Cardiac fibroblast (primary cell): ENCODE results near the gene PAIP2.
"Not testable (repeated sequence)": the region's sequence is repeated elsewhere in the genome, so short reads cannot be mapped to it uniquely, and the experiment has no call there.

Experiments used
- DNase-seq, 2 donors: peaks; one replicate each; pipeline versions ENCODE4 v3.0.0 to v3.0.0-alpha.2; 2010; ENCODE audit warnings: low read depth in 2 of 2
- H3K4me3 ChIP-seq, 2 donors: replicated peaks in 1 of 2; 1 replicate in 1 of 2; 2 replicates in 1 of 2; pipeline ENCODE4 v1.5.1; 2011; ENCODE audit warnings: low read depth in 2 of 2, low read length in 2 of 2, mild to moderate bottlenecking in 2 of 2, moderate library complexity in 1 of 2
- TF ChIP-seq, protein P1 (sequence below): IDR thresholded peaks from one replicate; pipeline ENCODE4 v1.5.1; 2011; ENCODE audit warnings: low read depth, mild to moderate bottlenecking, low read length, inconsistent platforms

Gene PAIP2

DNA sequence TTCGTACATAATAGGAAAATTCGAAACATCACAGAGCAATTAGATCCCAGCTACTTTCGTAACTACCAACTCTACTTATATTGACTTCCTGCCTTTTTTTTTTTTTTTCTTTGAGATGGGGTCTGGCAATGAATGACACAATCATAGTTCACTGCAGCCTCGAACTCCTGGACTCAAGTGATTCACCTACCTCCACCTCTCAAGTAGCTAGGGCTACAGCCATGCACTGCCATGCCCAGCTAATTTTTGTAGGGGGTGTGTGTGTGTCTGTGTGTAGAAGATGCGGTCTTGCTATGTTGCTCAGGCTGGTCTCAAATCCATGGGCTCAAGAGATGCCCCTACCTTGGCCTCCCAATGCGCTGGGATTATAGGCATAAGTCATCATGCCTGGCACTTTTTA is 5.8 kb upstream of the PAIP2 start:
- no peak overlapping the region for H3K4me3 ChIP-seq
- DNase-seq: no peak
- TF ChIP-seq, protein P1, sequence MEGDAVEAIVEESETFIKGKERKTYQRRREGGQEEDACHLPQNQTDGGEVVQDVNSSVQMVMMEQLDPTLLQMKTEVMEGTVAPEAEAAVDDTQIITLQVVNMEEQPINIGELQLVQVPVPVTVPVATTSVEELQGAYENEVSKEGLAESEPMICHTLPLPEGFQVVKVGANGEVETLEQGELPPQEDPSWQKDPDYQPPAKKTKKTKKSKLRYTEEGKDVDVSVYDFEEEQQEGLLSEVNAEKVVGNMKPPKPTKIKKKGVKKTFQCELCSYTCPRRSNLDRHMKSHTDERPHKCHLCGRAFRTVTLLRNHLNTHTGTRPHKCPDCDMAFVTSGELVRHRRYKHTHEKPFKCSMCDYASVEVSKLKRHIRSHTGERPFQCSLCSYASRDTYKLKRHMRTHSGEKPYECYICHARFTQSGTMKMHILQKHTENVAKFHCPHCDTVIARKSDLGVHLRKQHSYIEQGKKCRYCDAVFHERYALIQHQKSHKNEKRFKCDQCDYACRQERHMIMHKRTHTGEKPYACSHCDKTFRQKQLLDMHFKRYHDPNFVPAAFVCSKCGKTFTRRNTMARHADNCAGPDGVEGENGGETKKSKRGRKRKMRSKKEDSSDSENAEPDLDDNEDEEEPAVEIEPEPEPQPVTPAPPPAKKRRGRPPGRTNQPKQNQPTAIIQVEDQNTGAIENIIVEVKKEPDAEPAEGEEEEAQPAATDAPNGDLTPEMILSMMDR: no peak

DNA sequence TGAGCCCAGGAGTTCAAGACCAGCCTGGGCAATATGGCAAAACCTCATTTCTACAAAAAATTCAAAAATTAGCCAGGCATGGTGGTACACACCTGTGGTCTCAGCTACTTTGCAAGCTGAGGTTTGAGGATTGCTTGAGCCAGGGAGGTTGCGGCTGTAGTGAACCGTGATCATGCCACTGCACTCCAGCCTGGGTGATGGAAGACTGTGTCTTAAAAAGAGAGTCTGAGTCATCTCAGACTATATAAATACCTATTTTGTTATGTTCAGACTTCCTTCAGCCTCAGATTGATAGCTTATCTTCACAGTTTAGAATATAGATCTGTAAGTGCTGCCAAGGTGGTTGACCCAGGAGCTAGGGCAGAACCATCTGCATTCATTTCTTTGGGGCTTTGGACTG is 1.6 kb upstream of the PAIP2 start:
- H3K4me3 ChIP-seq: no peak overlapping the region
- no peak for DNase-seq
- TF ChIP-seq, protein P1: no peak

DNA sequence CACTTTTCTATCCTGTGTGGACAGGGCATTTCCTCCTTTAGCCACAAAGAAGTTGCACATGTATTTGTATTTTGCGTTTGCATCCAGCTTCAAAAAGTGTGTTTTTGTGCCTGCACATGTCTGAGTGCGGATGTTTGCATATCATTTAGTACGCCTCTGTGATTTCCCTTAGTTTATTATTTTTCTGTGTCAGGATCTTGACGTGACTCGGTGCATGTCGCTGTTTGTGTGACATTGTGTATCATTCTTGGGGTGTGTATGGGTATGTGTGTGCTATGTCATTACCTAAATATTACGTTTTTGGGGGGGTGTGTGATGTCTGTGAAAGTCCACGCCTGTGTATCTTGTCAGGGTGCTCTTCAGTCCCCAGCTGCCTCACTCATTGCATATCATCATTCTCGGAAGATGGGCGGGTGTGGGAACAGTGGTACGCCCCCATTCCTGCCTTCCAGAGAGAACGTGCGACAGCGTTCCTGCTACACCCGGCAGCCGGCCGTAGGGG is 416 bp upstream of the PAIP2 start:
- DNase-seq: no peak
- peak overlapping the region; percentile 82 to 98 for H3K4me3 ChIP-seq
- TF ChIP-seq, protein P1: no peak

DNA sequence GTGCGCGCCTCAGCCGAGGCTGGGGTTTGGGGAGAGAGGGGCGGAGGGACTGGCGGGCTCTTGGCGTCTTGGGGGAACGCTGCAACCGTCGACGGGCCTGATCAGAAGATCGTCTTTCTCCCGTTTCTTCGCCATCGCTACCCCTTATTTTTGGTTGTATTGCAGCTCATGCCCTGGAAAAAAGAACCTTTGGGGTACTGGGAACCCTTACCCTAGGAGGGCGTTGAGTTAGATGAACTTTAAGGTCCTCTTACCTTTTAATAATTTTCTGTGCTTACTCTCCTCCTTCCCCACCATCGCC is 719 bp downstream of the PAIP2 start:
- TF ChIP-seq, protein P1: no peak
- no peak for DNase-seq
- H3K4me3 ChIP-seq: peak overlapping the region; percentile 82 to 98

DNA sequence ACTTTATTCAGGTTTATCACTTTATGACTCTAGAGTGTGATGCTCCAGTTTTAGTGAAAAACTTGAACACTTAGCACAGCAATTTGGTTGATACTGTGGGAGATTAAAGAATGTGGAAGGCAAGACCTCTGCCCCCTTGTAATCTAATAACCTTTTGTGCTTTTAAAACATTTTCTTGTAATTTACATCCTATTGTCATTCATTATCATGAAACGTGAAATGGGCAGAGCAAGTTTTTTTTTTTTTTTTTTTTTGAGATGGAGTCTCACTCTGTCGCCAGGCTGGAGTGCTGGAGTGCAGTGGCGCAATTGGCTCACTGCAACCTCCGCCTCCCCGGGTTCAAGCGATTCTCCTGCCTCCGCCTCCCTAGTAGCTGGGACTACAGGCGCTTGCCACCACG is 1.8 kb downstream of the PAIP2 start:
- no peak for DNase-seq
- TF ChIP-seq, protein P1: no peak
- H3K4me3 ChIP-seq: peak overlapping the region in 1 of 2 donors; percentile 82

DNA sequence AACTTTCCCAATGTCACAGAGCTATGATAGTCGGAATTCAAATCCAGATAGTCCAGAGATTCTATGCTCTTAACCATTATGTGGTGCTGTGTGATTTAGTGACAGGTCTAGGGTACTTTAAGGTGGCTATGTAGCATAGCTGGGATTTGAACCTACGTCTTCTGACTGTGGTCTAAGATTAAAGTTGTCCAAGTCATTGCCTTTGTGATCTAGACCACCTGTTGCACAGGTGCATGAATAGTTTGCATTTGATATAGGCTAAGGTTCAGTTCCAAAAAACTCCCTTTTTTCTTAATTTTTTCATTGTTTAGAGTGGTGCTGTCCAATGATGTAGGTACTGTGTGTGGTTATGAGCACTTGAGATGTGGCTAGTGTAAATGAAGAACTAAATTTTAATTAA is 2.5 kb downstream of the PAIP2 start:
- H3K4me3 ChIP-seq: no peak overlapping the region
- TF ChIP-seq, protein P1: no peak
- no peak for DNase-seq

DNA sequence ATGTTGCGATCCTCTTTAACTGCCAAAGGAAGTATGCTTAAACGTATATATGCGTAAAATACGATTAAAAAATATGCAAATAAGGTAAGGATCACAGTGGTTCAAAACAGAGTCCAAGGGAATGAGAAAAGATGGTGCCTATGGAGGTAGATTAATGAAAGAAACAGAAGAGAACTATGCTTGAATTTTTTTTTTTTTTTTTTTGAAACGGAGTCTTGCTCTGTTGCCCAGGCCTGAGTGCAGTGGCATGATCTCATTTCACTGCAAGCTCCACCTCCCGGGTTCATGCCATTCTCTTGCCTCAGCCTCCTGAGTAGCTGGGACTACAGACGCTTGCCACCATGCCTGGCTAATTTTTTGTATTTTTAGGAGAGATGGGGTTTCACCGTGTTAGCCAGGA is 3.8 kb downstream of the PAIP2 start:
- H3K4me3 ChIP-seq: not testable (repeated sequence)

DNA sequence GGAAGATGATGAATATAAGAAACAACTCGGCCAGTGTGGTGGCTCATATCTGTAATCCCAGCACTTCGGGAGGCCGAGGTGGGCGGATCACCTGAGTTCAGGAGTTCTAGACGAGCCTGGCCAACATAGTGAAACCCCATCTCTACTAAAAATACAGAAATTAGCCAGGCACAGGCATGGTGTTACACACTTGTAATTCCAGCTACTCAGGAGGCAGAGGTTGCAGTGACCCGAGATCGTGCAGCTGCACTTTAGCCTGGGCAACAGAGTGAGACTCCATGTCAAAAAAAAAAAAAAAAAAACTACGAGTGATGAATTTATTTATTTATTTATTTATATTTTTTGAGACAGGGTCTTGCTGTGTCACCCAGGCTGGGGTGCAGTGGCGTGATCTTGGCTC is 6.2 kb downstream of the PAIP2 start:
- not testable (repeated sequence) for DNase-seq, H3K4me3 ChIP-seq

More for the DNA sequence above, 3.8 kb downstream of the PAIP2 start:
- DNase-seq: not testable (repeated sequence)
